WERI-Rb-1 (cell line): ENCODE results near the gene TMEM184A.

ENCODE experiments used
- DNase-seq: peaks from one replicate; pipeline ENCODE4 v3.0.0-alpha.2; 2020
- H3K27ac ChIP-seq: fragments of 250-450 bp; sonication (Bioruptor Pico); 2 replicates; pipeline ENCODE4 v1.5.1; 2020; ENCODE audit warnings: mild to moderate bottlenecking, moderate library complexity
- H3K27me3 ChIP-seq: fragments of 250-450 bp; sonication (Bioruptor Pico); 2 replicates; pipeline ENCODE4 v1.5.1; 2021; ENCODE audit warnings: mild to moderate bottlenecking, low read depth, moderate library complexity; ENCODE audit not compliant: insufficient read depth, severe bottlenecking
- H3K36me3 ChIP-seq: fragments of 250-450 bp; sonication (Bioruptor Pico); 2 replicates; pipeline ENCODE4 v1.5.1; 2020; ENCODE audit warnings: mild to moderate bottlenecking, moderate library complexity
- H3K4me3 ChIP-seq: 2 replicates; pipeline ENCODE4 v1.5.1; 2011; ENCODE audit warnings: low read depth, mild to moderate bottlenecking, control low read depth, low read length
- H3K9me3 ChIP-seq: fragments of 250-450 bp; sonication (Bioruptor Pico); 2 replicates; pipeline ENCODE4 v1.5.1; 2021; ENCODE audit warnings: mild to moderate bottlenecking, moderate library complexity; ENCODE audit not compliant: severe bottlenecking
- CTCF ChIP-seq: IDR thresholded peaks from 2 replicates; pipeline ENCODE4 v1.5.1; 2011; ENCODE audit warnings: low read depth, mild to moderate bottlenecking, control low read depth, inconsistent platforms, low read length

TMEM184A gene

GRCh38 chr7:1531979-1532455 lies 24.0 kb downstream of the TMEM184A start:
- DNase-seq: no peak
- Histone ChIP-seq H3K9me3 (no peaks in the 10 kb centered on the region), H3K27me3 (no peaks in the 10 kb centered on the region), H3K27ac (no peak overlapping the region), H3K4me3 (no peak overlapping the region), H3K36me3 (peaks cover 5% of the 10 kb centered on the region; the same call in 1 of the 2 replicates)
- no peak for TF ChIP-seq CTCF

GRCh38 chr7:1531263-1531978 lies 24.6 kb downstream of the TMEM184A start:
- H3K27me3 ChIP-seq: no peaks in the 10 kb centered on the region
- DNase-seq: no peak
- H3K4me3 ChIP-seq: peak overlapping the region; percentile 13
- H3K27ac ChIP-seq: no peak overlapping the region
- H3K36me3 ChIP-seq: peaks cover 5% of the 10 kb centered on the region; the same call in 1 of the 2 replicates
- H3K9me3 ChIP-seq: no peaks in the 10 kb centered on the region
- TF ChIP-seq CTCF: no peak

- no peak for TF ChIP-seq CTCF
- Histone ChIP-seq H3K9me3 (no peaks in the 10 kb centered on the region), H3K27me3 (no peaks in the 10 kb centered on the region), H3K36me3 (peaks cover 5% of the 10 kb centered on the region; the same call in 1 of the 2 replicates), H3K4me3 (no peak overlapping the region; the same call in 1 of the 2 replicates), H3K27ac (no peak overlapping the region)
- DNase-seq: no peak
These were observed 25.1 kb downstream of the TMEM184A start for GRCh38 chr7:1530946-1531262.

GRCh38 chr7:1529383-1530116 lies 26.5 kb downstream of the TMEM184A start:
- Histone ChIP-seq H3K27me3 (no peaks in the 10 kb centered on the region), H3K27ac (no peak overlapping the region), H3K9me3 (no peaks in the 10 kb centered on the region), H3K4me3 (peak overlapping the region; percentile 43), H3K36me3 (no peaks in the 10 kb centered on the region)
- TF ChIP-seq CTCF: no peak
- DNase-seq: no peak

GRCh38 chr7:1526271-1526754 lies 29.7 kb downstream of the TMEM184A start:
- DNase-seq: no peak
- H3K27me3 ChIP-seq: no peaks in the 10 kb centered on the region
- no peak overlapping the region for H3K27ac ChIP-seq
- H3K4me3 ChIP-seq: no peak overlapping the region
- TF ChIP-seq CTCF: no peak
- H3K36me3 ChIP-seq: no peaks in the 10 kb centered on the region
- H3K9me3 ChIP-seq: no peaks in the 10 kb centered on the region
